Heart left ventricle (tissue), 13 donors: Measurements from ENCODE around the gene PRKG1.

Source experiments
- POLR2A ChIP-seq, 2 donors: fragments of 450-650 bp; IDR thresholded peaks; one replicate each; pipeline ENCODE4 v1.6.1; 2017; ENCODE audit warnings: antibody characterized with exemption in 2 of 2, mild to moderate bottlenecking in 2 of 2, moderate library complexity in 2 of 2
- TF ChIP-seq, protein P1 (sequence below), 12 donors: fragments of 200-600 bp; sonication (generic) in 4 of 12; IDR thresholded peaks; one replicate each; pipeline versions ENCODE4 v1.5.0 to v1.8.0; 2018 to 2022; ENCODE audit warnings: antibody characterized with exemption in 12 of 12, mild to moderate bottlenecking in 5 of 12
- donor health status: ischemic (EF 13 %, LVEDD 7.1; RV severe dilation, severe dysfunction).
- donor health status: DM: no; HTN: yes; CAD: no.
- donor health status: DM: no; HTN: no; CAD: no.
- donor health status: ischemic (EF 25% LVEDD 6.9; RV normal size, moderate dysfunction).
- donor health status: ischemic (EF 25% LVEDD 5.7; RV mildly dilated, moderate dysfunction).
- donor health status: ischemic (EF 35%, LVEDD 5.7; RV mildly dilated, moderate dysfunction).
- donor health status: nonischemic (EF 11% LVEDD 7.7; RV severe dilation, severe dysfunction).
- donor health status: DM: yes; HTN: yes; CAD: no.
- donor health status: PGD.
- donor health status: ischemic (EF 29% LVEDD 5.4; RV normal size, mild dysfunction).
- donor health status: nonischemic (EF 23%, LVEDD 6.1; RV moderate dilation, normal function).

DNA sequence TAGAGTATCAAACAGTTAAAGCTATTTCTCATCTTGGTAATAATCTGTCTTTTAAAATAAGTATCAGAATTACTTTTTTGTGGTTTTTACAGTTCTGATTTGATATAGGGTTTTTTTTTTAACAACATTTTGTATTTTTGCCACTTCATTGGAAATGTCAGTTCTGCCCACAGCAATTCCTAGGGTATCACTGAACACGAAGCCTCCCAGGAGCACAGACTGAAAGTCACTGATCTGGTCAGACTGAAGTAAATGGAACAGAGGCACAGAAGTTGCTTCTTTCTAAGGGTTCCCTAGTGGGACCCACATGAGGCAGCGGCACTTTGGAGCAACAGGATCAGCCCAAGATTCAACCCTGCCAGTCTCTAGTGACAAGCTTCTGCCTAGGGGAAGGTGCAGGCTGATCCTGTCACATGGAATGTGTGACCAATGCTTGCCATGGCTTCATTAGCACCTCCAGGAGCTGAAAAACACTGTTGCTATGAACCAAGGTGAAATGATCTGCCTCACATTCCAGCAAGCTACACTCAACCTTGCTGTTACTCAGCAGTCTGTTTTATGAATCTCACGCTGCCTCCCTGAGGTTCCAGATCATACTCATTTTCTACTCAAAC, 898.6 kb downstream of the PRKG1 start:
- TF ChIP-seq, protein P1, sequence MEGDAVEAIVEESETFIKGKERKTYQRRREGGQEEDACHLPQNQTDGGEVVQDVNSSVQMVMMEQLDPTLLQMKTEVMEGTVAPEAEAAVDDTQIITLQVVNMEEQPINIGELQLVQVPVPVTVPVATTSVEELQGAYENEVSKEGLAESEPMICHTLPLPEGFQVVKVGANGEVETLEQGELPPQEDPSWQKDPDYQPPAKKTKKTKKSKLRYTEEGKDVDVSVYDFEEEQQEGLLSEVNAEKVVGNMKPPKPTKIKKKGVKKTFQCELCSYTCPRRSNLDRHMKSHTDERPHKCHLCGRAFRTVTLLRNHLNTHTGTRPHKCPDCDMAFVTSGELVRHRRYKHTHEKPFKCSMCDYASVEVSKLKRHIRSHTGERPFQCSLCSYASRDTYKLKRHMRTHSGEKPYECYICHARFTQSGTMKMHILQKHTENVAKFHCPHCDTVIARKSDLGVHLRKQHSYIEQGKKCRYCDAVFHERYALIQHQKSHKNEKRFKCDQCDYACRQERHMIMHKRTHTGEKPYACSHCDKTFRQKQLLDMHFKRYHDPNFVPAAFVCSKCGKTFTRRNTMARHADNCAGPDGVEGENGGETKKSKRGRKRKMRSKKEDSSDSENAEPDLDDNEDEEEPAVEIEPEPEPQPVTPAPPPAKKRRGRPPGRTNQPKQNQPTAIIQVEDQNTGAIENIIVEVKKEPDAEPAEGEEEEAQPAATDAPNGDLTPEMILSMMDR (IDR thresholded peaks at IDR 0.05) = no peak
- TF ChIP-seq POLR2A (IDR thresholded peaks at IDR 0.05) = no peak
